ENCODE data around the gene ADAM19.

The ADAM19 gene

DNA sequence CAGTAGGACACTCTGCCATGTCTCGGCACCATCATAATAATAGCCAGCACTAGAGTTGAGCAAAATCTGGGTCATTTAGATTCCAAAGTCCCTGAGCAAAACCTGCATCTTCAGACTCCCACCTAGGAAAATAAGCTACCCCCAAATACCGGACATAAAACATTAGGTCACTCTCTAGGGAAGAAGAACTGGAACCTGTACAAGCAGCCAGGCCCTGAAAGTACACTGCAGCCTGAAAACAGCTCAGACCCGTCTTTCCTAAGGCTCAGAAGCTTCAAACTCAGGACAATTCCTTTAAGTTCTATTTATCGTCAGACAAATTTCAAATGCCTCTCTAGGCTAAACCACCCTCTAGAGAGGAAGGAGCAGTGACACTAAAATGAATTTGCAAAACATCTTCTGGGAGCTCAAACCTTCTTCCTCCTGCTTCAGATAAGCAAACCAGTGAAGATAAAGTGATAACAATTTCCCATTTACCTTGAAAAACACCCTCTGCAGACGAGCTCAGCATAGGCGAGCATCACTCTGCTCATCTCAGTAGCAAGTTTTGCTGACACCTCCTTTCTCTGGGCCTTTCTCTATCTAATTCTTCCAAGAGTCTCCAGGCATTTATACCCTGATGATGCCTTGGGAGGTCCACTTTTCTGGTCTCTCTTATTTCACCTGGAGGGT, 34.0 kb downstream of the ADAM19 start:
- peak; percentile 57 for DNase-seq

DNA sequence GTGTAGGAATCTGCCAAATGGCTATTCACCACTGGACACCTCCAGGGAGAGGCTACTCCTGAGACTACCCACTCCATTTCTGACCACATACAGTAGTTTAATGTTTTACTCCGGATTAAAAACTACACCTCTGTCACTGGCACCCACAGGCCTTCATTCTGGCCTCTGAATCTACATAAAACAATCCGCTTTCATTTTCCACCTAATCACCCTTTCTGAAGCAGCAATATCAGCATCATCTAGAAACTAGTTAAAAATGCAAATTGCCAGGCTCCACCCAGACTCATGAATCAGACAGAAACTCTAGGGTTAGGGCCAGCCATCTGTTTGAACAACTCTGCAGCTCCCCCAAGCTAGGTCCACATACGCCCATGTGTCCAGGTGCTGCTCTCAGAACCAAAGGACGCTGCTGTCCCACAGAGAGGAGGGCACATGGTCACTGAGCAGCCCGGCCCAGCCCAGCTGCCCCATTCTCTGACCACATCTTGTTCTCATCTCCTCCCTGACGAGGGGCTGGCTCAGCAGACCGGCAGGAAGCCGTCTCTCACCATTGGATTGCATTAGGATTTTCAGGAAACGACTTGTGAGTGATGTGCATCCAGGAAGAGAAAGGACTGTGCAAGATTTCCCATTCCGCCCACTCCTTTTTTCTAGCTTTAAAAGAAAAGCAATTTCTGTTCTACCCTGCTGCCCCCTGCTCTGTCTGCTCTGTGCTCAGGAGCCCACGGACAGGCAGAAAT, 34.7 kb downstream of the ADAM19 start:
- peak; percentile 65 for DNase-seq

DNA sequence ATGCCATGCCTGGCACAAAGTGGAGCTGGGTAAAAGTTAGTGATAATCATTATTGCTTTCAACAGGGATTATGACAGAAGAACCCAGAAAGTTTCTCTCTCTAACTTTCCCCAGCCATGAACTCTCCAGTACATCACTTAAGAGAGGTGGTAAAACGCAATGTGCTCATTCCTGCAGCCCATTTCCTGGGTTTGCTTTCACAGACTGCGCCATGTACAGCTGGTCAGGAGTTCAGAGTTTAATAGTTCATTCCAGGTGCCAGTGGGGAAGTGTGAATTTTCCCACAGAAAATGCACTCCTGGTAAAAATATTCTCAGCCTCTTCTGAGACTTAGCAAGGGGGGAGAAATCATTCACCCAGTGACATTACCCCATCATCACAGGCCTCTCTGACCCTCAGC, 35.5 kb downstream of the ADAM19 start:
- peak; percentile 30 for DNase-seq

DNA sequence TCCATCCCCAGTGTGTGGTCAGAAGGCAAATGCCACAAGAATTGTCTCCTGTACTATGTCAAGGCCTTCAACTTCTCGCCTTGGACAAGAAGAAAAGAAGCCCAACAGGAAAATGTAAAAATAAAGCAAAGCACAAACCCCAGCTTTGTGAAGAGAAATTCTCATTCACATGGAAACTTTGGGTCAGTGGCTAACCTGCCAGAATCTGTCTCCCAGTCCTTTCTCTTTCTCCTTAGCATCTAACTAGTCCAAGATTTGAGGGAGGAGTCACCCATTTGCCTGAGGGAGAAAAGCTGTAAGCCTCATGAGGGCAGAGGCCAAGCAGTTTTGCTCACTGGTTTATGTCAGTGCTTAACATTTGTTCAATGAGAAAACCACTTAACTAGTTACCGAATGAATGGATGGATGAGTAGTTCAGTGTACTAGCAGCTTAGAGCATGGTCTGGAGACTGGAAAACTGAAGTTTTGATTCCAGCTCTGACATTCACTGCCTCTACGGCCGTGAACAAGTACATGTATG, 36.0 kb downstream of the ADAM19 start:
- no peak for DNase-seq

DNA sequence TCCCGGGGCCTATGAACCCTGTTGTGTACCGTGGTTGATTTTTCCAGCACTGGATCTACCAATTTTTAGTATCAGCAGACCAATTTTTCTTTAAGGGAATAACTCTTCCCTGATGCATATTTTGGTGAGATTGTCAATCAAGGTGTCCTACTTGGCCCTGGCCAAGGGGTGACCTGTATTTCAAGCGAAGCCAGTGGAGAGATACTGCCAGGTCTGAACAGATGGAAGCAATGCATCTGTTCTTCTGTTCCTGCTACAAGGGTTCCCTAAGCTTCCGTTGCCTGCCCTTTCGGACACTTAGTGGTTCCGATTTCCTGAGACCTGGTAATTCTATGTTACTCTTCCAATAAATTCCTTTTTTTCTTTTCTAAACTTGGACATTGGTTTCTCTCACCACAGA, 37.3 kb downstream of the ADAM19 start:
- no peak for DNase-seq

DNA sequence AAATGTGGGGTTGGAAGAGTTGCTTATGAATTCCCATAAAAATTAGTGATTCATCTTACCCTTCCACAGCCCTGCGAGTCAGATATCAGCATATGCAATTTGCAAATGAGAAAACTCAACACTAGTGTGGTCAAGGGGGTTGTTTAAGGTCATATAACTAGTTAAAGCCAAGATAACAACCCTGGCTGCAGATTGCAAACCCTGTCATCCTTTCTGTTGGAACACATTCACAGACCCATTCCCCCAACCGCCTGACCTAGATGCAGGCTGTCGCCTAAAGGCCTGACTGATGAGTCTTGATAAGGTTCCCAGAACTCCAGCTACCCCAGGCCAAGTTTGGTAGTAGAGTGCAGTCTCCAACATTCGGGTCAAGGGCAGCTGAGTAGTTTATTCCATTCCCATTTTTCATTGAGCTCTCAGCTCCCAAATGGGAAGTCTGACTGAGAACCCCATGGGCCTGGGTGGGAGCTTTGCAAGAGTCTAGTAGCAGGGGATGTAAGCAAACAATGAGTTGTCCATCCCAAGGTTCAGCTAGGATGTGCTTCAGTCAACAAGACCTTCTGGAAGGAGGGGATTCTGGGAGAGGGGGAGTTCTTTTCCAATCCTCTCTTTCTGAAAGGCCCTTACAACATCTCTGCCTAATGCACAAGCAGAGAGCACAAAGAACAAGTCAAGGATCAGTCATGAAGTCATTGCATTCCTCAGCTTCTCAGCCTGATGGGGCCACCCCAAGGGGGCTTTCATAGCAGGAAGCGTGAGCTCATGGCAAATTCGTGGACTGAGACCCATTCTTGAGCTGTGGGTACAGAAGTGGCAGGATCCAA, 40.3 kb downstream of the ADAM19 start:
- no peak for DNase-seq

DNA sequence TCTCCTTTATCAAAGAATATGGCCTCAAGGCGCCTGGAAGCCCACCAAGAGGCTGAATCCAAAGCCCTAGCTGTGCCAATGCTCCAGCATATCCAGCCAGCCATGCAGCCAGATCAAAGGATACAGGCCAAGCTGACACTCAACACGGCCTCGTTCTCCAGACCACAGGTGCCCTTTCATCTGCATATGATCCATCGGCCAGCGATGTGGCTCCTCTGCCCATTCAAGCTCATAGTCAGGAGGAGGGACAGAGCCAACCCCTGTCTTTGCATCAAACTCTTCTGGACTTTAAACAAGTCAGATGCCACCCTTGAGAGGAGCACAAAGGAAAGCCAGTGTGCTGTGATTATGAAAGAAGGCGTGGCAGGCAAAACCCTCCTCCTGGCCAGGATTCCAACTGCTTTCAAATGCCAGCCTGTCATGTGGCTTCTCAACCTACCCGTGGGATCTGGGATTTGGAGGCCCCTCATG, 42.5 kb downstream of the ADAM19 start:
- DNase-seq = no peak

DNA sequence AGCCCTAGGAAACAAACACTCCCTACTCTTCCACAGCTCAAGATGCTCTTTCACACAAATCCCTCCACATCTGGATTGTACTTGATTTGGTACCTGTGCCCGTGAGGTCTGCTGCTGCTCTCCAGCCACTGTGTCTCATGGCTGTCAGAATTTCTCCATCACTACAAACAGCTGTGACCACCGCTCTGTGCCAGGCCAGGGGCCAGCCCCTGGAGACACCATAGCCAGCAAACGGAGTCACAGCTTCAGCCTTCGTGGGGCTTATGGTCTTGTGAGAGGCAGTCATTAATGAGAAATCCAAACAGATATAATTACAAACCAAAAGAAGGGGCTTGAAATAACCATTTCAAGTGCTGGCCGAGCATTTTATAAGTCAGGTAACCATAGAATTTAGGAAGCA, 43.6 kb downstream of the ADAM19 start:
- no peak for DNase-seq

DNA sequence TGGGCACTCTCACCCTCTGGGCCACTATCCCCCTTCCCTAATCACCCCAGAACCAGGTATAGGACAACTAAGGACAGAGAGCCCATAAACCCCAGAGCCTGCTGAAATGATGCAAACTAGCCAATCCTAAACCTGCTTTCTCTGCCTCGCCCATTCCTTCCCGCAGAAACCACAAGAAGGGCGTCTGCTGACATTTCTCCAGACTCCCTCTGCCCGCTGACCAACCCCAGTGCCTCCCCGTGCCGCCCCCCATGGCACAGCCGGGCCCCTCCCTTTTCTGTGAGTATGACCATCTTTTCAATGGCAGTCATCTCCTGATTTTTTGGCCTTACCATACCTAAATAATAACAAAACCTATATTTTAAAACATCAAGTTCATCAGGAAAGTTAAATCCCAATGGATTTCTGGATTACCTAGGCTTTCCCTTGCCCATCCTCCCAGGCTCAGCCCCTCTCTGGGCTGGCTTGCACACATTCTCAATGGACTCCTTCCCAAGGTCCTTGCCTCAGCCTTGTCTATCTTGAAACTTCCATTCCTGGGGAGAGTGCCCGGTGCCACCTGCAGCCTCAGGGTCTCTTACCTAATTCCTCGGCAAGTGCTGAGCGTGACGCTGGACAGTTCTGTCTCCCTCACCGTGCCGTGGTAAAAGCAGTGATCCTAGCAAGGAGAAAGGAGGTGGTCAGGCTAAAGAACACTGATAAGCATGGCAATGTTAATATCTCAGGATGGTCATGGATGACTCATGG, 45.2 kb downstream of the ADAM19 start:
- DNase-seq = no peak

DNA sequence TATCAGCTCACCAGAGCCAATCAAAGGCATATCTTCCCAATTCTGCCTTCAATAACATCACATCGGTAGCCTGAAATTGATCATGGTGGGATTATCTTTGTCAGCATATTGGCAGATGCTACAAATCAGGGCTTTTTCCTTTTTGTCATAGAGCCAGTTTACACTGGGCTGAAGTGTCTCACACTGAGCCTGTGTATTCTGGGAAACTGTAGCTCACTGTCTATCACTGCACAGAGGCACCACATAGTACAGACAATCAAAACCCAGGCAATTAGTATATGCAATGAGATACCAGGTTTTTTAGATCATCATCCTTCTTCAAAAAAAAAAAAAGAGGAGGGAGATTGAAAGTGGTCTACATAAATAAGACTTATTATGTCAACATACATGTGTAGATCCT, 46.6 kb downstream of the ADAM19 start:
- DNase-seq = no peak

DNA sequence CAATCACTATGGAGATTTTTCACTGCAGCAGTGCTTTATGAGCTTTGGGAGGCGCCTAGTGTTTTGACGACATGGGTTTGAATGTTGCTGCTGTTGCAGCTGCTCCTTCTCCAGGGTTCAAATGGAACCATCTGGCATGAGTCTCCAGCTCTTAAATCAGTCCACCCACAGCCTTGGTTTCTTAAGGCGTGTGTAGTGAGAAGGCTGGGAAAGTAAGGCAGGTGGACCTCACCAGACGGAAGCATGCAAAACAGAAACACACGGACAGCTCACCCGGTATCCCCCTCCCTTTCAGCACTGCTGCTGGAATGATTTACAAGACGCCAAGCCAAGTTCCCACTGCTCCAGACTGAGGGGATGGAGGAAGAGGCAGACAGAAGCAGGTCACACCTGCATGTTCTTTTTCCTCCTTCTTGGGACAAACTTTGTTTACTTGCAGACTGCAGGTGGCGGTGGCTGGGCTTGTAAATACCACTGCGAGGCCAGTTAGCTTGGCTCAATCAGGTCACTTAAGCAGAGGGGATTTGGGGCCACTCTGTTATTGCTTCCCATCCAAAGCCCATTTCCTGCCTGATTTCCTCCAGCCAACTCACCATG, 47.4 kb downstream of the ADAM19 start:
- DNase-seq = no peak

DNA sequence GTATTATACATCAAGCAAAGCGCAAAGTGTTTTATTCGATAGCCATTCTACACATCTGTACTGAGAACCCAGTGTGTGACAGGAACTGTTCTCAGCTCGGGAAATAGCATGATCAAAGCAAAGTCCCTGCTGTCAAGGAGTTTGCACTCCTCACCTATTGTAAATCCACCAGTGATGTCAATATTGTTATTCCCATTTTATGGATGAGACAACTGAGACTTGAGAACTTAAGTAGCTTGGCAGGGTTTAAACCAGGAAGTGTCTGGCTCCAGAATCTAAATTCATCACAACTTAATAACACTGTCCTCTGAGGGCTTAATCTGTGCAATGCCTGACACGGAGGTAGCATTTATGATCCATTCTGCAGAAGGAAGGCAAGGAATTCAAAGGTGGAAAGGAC, 50.7 kb downstream of the ADAM19 start:
- no peak for DNase-seq

DNA sequence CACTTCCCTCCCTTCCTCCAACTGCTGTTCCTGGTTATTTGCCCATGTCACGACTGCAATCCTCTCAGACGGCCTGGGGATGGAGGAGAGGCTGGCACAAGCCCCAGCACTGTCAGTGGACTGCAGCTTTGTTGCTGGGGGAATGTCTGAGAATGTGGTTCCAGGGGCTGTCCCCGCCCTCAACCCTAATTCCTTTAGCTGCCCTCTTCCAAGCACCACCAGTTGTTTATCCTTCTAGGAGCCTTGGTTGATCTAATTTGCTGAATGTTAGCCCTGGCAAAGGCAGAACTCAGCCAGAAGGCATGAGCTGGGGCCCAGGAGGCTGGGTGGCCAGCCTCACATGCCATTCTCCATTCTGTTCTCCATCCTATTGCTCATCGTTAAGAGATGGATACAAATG, 51.6 kb downstream of the ADAM19 start:
- DNase-seq = no peak

DNA sequence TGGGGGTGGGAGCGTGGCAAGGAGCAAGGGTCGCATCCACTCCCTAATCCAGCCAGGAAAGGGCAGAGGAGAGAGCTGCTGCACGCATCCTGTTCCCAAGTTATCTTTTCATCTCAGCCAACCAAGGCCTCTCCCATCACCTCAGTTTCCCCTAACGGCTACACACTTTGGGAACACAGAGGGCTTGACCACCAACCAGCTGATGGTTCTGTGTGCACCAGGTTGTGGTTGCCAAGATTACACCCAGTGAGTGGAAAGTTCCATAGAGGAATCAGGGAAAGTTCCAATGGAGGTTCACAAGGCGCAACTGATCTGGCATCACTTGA, 53.9 kb downstream of the ADAM19 start:
- DNase-seq = no peak

DNA sequence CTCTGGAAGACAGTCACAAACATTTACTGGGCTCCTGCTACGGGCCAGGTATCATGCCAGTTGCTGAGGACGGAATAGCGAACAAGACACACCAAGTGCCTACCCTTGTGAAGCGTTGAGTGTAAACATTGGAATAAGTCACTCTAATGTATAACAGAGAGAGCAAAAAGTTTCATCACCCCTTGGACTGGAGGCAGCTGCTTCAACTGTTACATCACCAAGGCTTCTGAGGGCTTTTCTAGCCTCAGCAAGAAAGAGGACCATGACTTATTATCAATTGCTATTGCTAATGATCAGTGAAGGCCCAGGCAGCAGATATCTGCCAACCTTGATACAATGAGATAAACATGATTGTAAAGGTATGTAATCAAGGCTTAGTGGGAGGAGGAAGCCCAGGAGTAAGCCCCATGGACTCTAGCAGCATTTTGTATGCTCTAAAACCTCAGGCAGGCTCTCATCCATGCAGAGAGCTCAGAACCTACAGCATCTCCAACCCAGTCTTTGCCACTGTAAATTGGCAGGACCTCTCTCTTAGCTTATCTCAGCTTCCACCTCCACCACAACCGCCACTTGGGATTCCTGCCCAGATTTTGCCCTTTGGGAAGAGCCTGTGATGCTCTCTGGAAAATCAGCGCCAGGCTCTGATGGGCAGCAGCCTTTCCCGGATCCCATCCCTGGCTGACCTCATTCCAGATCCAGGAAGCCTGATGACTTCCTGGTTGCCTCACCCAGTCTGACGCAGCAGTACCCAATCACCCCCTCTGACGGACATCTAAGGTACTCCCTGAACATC, 54.5 kb downstream of the ADAM19 start:
- DNase-seq = no peak

DNA sequence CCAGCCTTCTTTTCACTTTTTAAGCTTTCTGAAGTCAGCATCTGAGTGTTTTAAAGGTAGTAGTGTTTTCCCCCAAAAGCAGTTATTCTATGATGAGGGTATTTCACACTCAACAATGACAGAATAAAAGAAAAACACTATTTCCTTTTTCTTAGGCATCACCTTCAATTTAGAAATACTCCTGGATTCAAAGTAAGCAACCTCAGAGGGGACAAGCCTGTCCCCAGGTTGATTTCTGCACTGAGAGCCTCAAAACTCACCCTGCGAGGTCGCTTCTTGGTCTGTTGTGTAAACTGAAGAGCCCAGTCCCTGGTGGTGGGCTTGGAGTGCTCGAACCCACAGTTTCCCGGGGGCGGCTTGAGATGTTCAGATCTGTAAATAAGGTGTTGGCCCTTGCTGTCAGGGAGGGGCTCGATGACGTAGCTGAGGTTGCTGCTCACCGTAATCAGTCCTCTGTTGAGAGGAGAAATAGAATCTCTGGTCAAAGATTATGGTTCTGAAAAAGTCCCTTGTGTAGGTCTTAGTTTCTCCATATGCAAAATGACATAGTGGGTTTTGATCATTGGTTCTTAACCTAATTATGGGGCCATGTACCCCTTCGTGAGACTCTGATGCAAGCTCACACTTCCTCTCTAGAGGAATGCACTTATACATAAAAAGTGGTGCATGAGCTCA, 55.9 kb downstream of the ADAM19 start:
- peak; percentile 15 for DNase-seq

DNA sequence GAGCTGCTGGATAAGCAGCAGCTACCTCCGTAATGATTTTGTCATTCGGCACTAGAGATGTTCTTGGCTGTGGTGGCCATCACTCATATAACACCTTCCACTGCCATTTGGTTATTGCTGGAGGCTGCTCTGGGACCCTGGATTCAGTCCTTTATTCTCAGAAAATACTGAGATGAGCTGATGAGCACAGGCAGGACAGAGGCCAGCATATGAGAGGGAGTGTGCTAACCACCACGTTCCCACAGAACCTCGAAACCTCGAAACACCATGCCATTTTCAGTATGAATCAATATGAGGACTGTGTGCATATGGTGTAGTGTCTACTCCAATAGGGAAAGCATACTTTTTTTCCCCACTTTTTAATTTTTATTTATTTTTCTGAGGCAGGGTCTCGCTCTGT, 56.6 kb downstream of the ADAM19 start:
- no peak for DNase-seq

DNA sequence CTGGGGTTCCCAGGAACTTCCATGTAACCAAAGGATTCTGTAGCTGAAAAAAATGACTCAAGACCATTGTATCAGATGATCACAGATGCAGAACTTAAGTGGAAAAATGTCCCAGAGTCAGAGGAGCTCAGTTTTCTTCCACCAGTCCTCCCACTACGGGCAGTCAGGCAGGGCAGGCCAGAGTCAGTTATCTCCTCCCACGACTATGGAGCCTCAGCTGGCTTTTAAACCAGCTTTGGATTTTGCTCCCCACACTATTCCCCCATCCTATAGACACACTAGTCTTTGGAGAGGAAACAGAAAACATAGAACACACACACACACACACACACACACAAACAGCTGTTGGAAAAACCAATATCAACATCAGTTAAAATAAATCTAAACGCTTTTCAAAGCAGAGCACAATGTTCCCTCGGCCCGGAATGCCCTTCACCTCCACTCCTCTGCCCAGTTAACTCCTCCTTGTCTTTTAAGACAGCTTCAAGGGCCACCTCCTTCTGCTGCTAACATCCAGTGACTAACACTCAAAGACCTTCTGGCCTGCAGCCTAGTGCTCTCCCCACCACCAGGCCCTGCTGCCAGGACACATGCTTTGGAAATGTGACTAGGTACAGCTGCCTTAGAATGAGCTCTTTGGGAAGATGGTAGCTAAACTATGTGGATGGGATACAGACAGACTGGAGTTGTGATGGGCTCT, 58.8 kb downstream of the ADAM19 start:
- DNase-seq = no peak

DNA sequence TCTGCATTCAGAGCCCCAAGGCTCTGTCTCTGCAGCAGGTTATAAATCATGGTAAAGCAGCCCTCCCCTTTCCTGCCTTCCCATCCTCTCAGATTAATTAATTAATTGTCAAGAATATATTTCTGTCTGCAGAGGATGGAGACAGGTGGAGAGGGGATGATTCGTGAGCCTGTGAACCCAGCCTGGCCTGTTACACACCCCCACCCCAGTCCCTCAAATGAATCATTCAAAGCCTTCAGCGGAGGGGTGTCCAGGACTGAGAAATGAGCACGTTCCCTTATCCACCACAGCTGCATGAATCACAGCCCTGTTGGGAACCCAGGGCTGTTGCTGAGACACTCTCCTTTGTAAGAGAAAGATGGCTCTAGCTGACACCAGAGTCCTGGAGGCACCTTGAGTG, 59.6 kb downstream of the ADAM19 start:
- no peak for DNase-seq

DNA sequence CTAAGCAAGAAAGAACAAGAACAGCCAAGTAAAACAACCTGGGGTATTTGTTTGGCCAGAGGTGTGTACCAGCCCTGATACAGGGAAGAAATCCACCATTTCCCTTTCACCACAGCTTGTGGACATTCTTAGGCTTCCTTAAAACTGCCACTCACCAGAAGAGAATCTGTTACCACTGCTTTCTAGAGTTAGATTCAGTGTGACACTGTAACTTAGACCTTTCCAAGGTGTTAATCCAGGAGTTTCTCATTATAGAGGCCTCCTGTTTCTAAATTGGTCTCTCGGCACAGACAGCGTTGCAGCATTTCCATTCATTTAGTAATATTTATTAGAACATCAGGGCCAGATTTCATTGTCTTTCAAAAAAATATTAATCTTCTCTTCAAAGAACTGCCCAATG, 60.6 kb downstream of the ADAM19 start:
- DNase-seq = no peak

Measured in CD4-positive, alpha-beta T cell treated with Interleukin-10 for 1 hour (primary cell).